Mesendoderm (in vitro differentiated cells): ENCODE results near the gene FGF7.
"Not testable (repeated sequence)": the region's sequence is repeated elsewhere in the genome, so short reads cannot be mapped to it uniquely, and the experiment has no call there.

Experiments
- DNase-seq: peaks from one replicate; pipeline ENCODE4 v3.0.0; 2013
- H2AK5ac ChIP-seq: 2 replicates; pipeline ENCODE4 v1.6.1; 2013; ENCODE audit warnings: low read length, inconsistent platforms
- H2BK120ac ChIP-seq: 2 replicates; pipeline ENCODE4 v1.6.1; 2013; ENCODE audit warnings: low read depth, mild to moderate bottlenecking, low read length, moderate library complexity, mixed read lengths
- H2BK15ac ChIP-seq: replicated peaks from 2 replicates; pipeline ENCODE4 v1.6.1; 2013; ENCODE audit warnings: low read depth, mild to moderate bottlenecking, moderate library complexity
- H2BK5ac ChIP-seq: 2 replicates; pipeline ENCODE4 v1.6.1; 2013; ENCODE audit warnings: low read length, inconsistent platforms
- H3K18ac ChIP-seq: 2 replicates; pipeline ENCODE4 v1.6.1; 2013; ENCODE audit warnings: mild to moderate bottlenecking, low read length, mixed read lengths
- H3K23ac ChIP-seq: one replicate; pipeline ENCODE4 v1.6.1; 2013; ENCODE audit warnings: low read length
- H3K27ac ChIP-seq: 2 replicates; pipeline ENCODE4 v1.5.1; 2013; ENCODE audit warnings: low read depth, mild to moderate bottlenecking, inconsistent platforms, low read length, moderate library complexity
- H3K27me3 ChIP-seq: 2 replicates; pipeline ENCODE4 v1.6.1; 2013; ENCODE audit warnings: low read length, control low read depth, mild to moderate bottlenecking, inconsistent platforms; ENCODE audit not compliant: insufficient read depth, poor library complexity
- H3K36me3 ChIP-seq: 2 replicates; pipeline ENCODE4 v1.6.1; 2013; ENCODE audit warnings: low read length, inconsistent platforms; ENCODE audit not compliant: control insufficient read depth, insufficient read depth
- H3K4ac ChIP-seq: one replicate; pipeline ENCODE4 v1.6.1; 2013; ENCODE audit warnings: low read depth, mild to moderate bottlenecking, low read length, moderate library complexity
- H3K4me1 ChIP-seq: 2 replicates; pipeline ENCODE4 v1.6.1; 2013; ENCODE audit warnings: low read depth, low read length, inconsistent platforms; ENCODE audit not compliant: control insufficient read depth
- H3K4me2 ChIP-seq: 2 replicates; pipeline ENCODE4 v1.6.1; 2013; ENCODE audit warnings: low read length
- H3K4me3 ChIP-seq: 2 replicates; pipeline ENCODE4 v1.5.1; 2013; ENCODE audit warnings: mild to moderate bottlenecking, low read length
- H3K56ac ChIP-seq: one replicate; pipeline ENCODE4 v1.6.1; 2013; ENCODE audit warnings: low read length
- H3K79me1 ChIP-seq: 2 replicates; pipeline ENCODE4 v1.6.1; 2013; ENCODE audit warnings: low read length, inconsistent platforms
- H3K79me2 ChIP-seq: 2 replicates; pipeline ENCODE4 v1.6.1; 2013; ENCODE audit warnings: mild to moderate bottlenecking, low read length; ENCODE audit not compliant: control insufficient read depth, insufficient read depth
- H3K9ac ChIP-seq: 2 replicates; pipeline ENCODE4 v1.6.1; 2013; ENCODE audit warnings: low read length, inconsistent platforms
- H4K5ac ChIP-seq: one replicate; pipeline ENCODE4 v1.6.1; 2013; ENCODE audit warnings: low read length
- H4K8ac ChIP-seq: one replicate; pipeline ENCODE4 v1.6.1; 2013; ENCODE audit warnings: low read depth, mild to moderate bottlenecking, control low read depth, low read length, moderate library complexity
- WGBS: extraction: QIAGEN DNeasy Blood & Tissue Kit; methylation state at CpG from one replicate; pipeline ENCODE4 v1.1.7; 2013; ENCODE audit warnings: low lambda C conversion rate, missing lambda C conversion rate; ENCODE audit not compliant: insufficient coverage; ENCODE audit errors: extremely low coverage; 5-methylcytosine and 5-hydroxymethylcytosine counted together

Gene FGF7

GRCh38 chr15:49472338-49472737, 49.3 kb downstream of the FGF7 start:
- no peak overlapping the region for H3K4me3 ChIP-seq
- no CpG with 5 or more reads among the region's 2 CpGs for WGBS
- no peak overlapping the region for H2BK15ac ChIP-seq
- H4K5ac ChIP-seq = no peak overlapping the region
- H3K27ac ChIP-seq = no peak overlapping the region
- no peak overlapping the region for H3K4ac ChIP-seq
- no peak overlapping the region for H3K4me2 ChIP-seq
- no peak overlapping the region for H2BK120ac ChIP-seq
- no peak overlapping the region for H3K18ac ChIP-seq
- H3K27me3 ChIP-seq = no peaks in the 10 kb centered on the region
- no peak overlapping the region for H3K9ac ChIP-seq
- no peaks in the 10 kb centered on the region for H3K79me1 ChIP-seq
- no peak for DNase-seq
- no peaks in the 10 kb centered on the region for H3K79me2 ChIP-seq
- H2AK5ac ChIP-seq = no peak overlapping the region
- H3K4me1 ChIP-seq = no peaks in the 10 kb centered on the region
- H2BK5ac ChIP-seq = no peak overlapping the region
- H3K23ac ChIP-seq = no peak overlapping the region
- H3K36me3 ChIP-seq = no peaks in the 10 kb centered on the region
- H4K8ac ChIP-seq = no peak overlapping the region
- no peak overlapping the region for H3K56ac ChIP-seq

- Histone ChIP-seq H3K27me3 (no peaks in the 10 kb centered on the region), H3K9ac (no peak overlapping the region), H2AK5ac (no peak overlapping the region), H3K36me3 (no peaks in the 10 kb centered on the region), H2BK120ac (no peak overlapping the region), H3K23ac (no peak overlapping the region), H3K4ac (no peak overlapping the region), H2BK15ac (no peak overlapping the region), H3K4me3 (no peak overlapping the region), H3K27ac (no peak overlapping the region), H3K4me2 (no peak overlapping the region), H4K8ac (no peak overlapping the region), H2BK5ac (no peak overlapping the region), H3K56ac (no peak overlapping the region), H3K79me1 (no peaks in the 10 kb centered on the region), H3K79me2 (no peaks in the 10 kb centered on the region), H3K4me1 (no peaks in the 10 kb centered on the region), H3K18ac (no peak overlapping the region), H4K5ac (no peak overlapping the region)
- no peak for DNase-seq
- WGBS = no CpG with 5 or more reads among the region's 1 CpG
Observed at GRCh38 chr15:49473031-49473430, 50.0 kb downstream of the FGF7 start.

GRCh38 chr15:49478021-49478420, 55.0 kb downstream of the FGF7 start:
- H2BK15ac ChIP-seq, H4K8ac ChIP-seq, H3K4me3 ChIP-seq, H2AK5ac ChIP-seq, H3K18ac ChIP-seq, H3K27me3 ChIP-seq, H4K5ac ChIP-seq, H3K4me2 ChIP-seq, H3K79me1 ChIP-seq, H3K36me3 ChIP-seq, H3K27ac ChIP-seq, DNase-seq, H3K9ac ChIP-seq, H3K4ac ChIP-seq, H3K79me2 ChIP-seq, H3K4me1 ChIP-seq, H3K23ac ChIP-seq, H2BK5ac ChIP-seq, H2BK120ac ChIP-seq, H3K56ac ChIP-seq: not testable (repeated sequence)
- no CpG with 5 or more reads among the region's 4 CpGs for WGBS

- not testable (repeated sequence) for H3K36me3 ChIP-seq, H2BK15ac ChIP-seq, H3K27me3 ChIP-seq, H2BK5ac ChIP-seq, H3K79me2 ChIP-seq, H3K9ac ChIP-seq, H3K56ac ChIP-seq, H3K4me3 ChIP-seq, H3K4me1 ChIP-seq, H3K4me2 ChIP-seq, DNase-seq, H3K79me1 ChIP-seq, H4K5ac ChIP-seq, H2BK120ac ChIP-seq, H3K4ac ChIP-seq, H2AK5ac ChIP-seq, H3K27ac ChIP-seq, H3K18ac ChIP-seq, H4K8ac ChIP-seq, H3K23ac ChIP-seq
Observed at GRCh38 chr15:49478982-49479381, 55.9 kb downstream of the FGF7 start.

- not testable (repeated sequence) for H4K5ac ChIP-seq, H3K56ac ChIP-seq, H3K4me1 ChIP-seq, H3K23ac ChIP-seq, H3K36me3 ChIP-seq, H2BK120ac ChIP-seq, H2AK5ac ChIP-seq, H2BK5ac ChIP-seq, H3K27ac ChIP-seq, H3K79me1 ChIP-seq, DNase-seq, H3K4me2 ChIP-seq, H4K8ac ChIP-seq, H3K4ac ChIP-seq, H3K4me3 ChIP-seq, H2BK15ac ChIP-seq, H3K79me2 ChIP-seq, H3K9ac ChIP-seq, H3K27me3 ChIP-seq, H3K18ac ChIP-seq
- no CpG with 5 or more reads among the region's 1 CpG for WGBS
Observed at GRCh38 chr15:49485401-49485800, 62.4 kb downstream of the FGF7 start.

GRCh38 chr15:49490966-49491365, 67.9 kb downstream of the FGF7 start:
- no peak overlapping the region for H2AK5ac ChIP-seq
- no peaks in the 10 kb centered on the region for H3K27me3 ChIP-seq
- no peak overlapping the region for H2BK5ac ChIP-seq
- no peak overlapping the region for H3K23ac ChIP-seq
- H4K5ac ChIP-seq = no peak overlapping the region
- no peaks in the 10 kb centered on the region for H3K4me1 ChIP-seq
- H3K4ac ChIP-seq = no peak overlapping the region
- no peaks in the 10 kb centered on the region for H3K79me2 ChIP-seq
- H2BK120ac ChIP-seq = no peak overlapping the region
- no peaks in the 10 kb centered on the region for H3K36me3 ChIP-seq
- no peak overlapping the region for H2BK15ac ChIP-seq
- WGBS = no CpG with 5 or more reads among the region's 1 CpG
- no peak overlapping the region for H3K9ac ChIP-seq
- no peak overlapping the region for H3K18ac ChIP-seq
- H3K27ac ChIP-seq = no peak overlapping the region
- no peak overlapping the region for H4K8ac ChIP-seq
- no peaks in the 10 kb centered on the region for H3K79me1 ChIP-seq
- no peak overlapping the region for H3K4me2 ChIP-seq
- no peak overlapping the region for H3K4me3 ChIP-seq
- DNase-seq = no peak
- H3K56ac ChIP-seq = no peak overlapping the region
